ENCODE measurements around the gene AURKB. TPM values are rescaled to one million over a fixed set of nuclear protein-coding genes. Genes with fewer than 3 reads are reported as not detected.

Gene AURKB
- total RNA-seq, 1 donor from 2014 or later, result 7.6 TPM

GRCh38 chr17:8210761-8211458 is 535 bp upstream of the AURKB start:
- Histone ChIP-seq H3K27me3 (ENCODE audit: insufficient read depth, low read length) (no peaks in the 10 kb centered on the region), H3K4me2 (ENCODE audit: low read length) (peak overlapping the region; percentile 92), H3K9me3 (ENCODE audit: insufficient read depth, low read depth, low read length) (no peaks in the 10 kb centered on the region), H3K4me1 (ENCODE audit: insufficient read depth, low read length) (peaks cover 4% of the 10 kb centered on the region), H3K36me3 (ENCODE audit: insufficient read depth, low read length) (peaks cover 3% of the 10 kb centered on the region), H4K20me1 (ENCODE audit: insufficient read depth, low read length) (peaks cover 5% of the 10 kb centered on the region), H3K4me3 (ENCODE audit: insufficient read depth, low read depth, low read length) (peak overlapping the region; percentile 76), H3K9ac (ENCODE audit: low read length) (peak overlapping the region; percentile 86), H3K27ac (ENCODE audit: low read depth, low read length) (peak overlapping the region; percentile 87), H3K79me2 (ENCODE audit: insufficient read depth, low read length) (peaks cover 33% of the 10 kb centered on the region), H2AFZ (ENCODE audit: low read depth, low read length) (peak overlapping the region; percentile 81)
- H3K4me1 Mint-ChIP-seq (ENCODE audit: low read depth, unreplicated experiment), result no peaks in the 10 kb centered on the region
- H3K27me3 Mint-ChIP-seq (ENCODE audit: low read depth, unreplicated experiment), result no peaks in the 10 kb centered on the region
- no peaks in the 10 kb centered on the region for H3K36me3 Mint-ChIP-seq (ENCODE audit: low read depth, unreplicated experiment)
- H3K9me3 Mint-ChIP-seq (ENCODE audit: unreplicated experiment), result no peaks in the 10 kb centered on the region
- DNase-seq (ENCODE audit: low read depth) (no peak), FAIRE-seq (no peak)
- H3K4me3 Mint-ChIP-seq (ENCODE audit: unreplicated experiment), result peak overlapping the region; percentile 94
- TF ChIP-seq CTCF (IDR thresholded peaks at IDR 0.05; ENCODE audit: insufficient read depth, low read depth, low read length), result no peak
- no peak for TF ChIP-seq EZH2 (IDR thresholded peaks at IDR 0.05; ENCODE audit: insufficient read depth, low read length)
- H3K27ac Mint-ChIP-seq (ENCODE audit: unreplicated experiment), result peak overlapping the region; percentile 63

- no peak overlapping the region for H3K9ac ChIP-seq (ENCODE audit: low read length)
- H3K4me1 Mint-ChIP-seq (ENCODE audit: low read depth, unreplicated experiment), result no peaks in the 10 kb centered on the region
- peaks cover 3% of the 10 kb centered on the region for H3K36me3 ChIP-seq (ENCODE audit: insufficient read depth, low read length)
- H3K4me3 Mint-ChIP-seq (ENCODE audit: unreplicated experiment), result no peak overlapping the region
- H3K27ac Mint-ChIP-seq (ENCODE audit: unreplicated experiment), result no peak overlapping the region
- H3K27me3 ChIP-seq (ENCODE audit: insufficient read depth, low read length), result no peaks in the 10 kb centered on the region
- peaks cover 39% of the 10 kb centered on the region for H3K79me2 ChIP-seq (ENCODE audit: insufficient read depth, low read length)
- H4K20me1 ChIP-seq (ENCODE audit: insufficient read depth, low read length), result peaks cover 5% of the 10 kb centered on the region
- no peaks in the 10 kb centered on the region for H3K9me3 Mint-ChIP-seq (ENCODE audit: unreplicated experiment)
- no peaks in the 10 kb centered on the region for H3K36me3 Mint-ChIP-seq (ENCODE audit: low read depth, unreplicated experiment)
- peaks cover 4% of the 10 kb centered on the region for H3K4me1 ChIP-seq (ENCODE audit: insufficient read depth, low read length)
- H3K9me3 ChIP-seq (ENCODE audit: insufficient read depth, low read depth, low read length), result no peaks in the 10 kb centered on the region
- FAIRE-seq, result no peak
- no peak for TF ChIP-seq CTCF (IDR thresholded peaks at IDR 0.05; ENCODE audit: insufficient read depth, low read depth, low read length)
- TF ChIP-seq EZH2 (IDR thresholded peaks at IDR 0.05; ENCODE audit: insufficient read depth, low read length), result no peak
- no peak overlapping the region for H2AFZ ChIP-seq (ENCODE audit: low read depth, low read length)
- H3K27ac ChIP-seq (ENCODE audit: low read depth, low read length), result no peak overlapping the region
- H3K4me2 ChIP-seq (ENCODE audit: low read length), result no peak overlapping the region
- no peak for DNase-seq (ENCODE audit: low read depth)
- no peaks in the 10 kb centered on the region for H3K27me3 Mint-ChIP-seq (ENCODE audit: low read depth, unreplicated experiment)
- H3K4me3 ChIP-seq (ENCODE audit: insufficient read depth, low read depth, low read length), result no peak overlapping the region
Observed at GRCh38 chr17:8206536-8206935, 3.8 kb downstream of the AURKB start.
